Measurements from ENCODE around the gene SCUBE1. TPM values are rescaled to one million over a fixed set of nuclear protein-coding genes. Genes with fewer than 3 reads are reported as not detected.

Gene SCUBE1
- total and polyA plus RNA-seq, 2 donors (not counting 3 experiments of a cell fraction or from before 2014, with no cell fraction given), result 0.07 TPM; not detected in 1

GRCh38 chr22:43337385-43337784 lies 5.8 kb downstream of the SCUBE1 start:
- H2AFZ ChIP-seq (ENCODE audit: low read depth, low read length), result no peak overlapping the region
- DNase-seq (ENCODE audit: low read depth, low spot score) (no peak), FAIRE-seq (no peak)
- H3K9ac ChIP-seq (replicated peaks; ENCODE audit: extremely low read depth, insufficient read depth, low read length), result no peak overlapping the region
- no peaks in the 10 kb centered on the region for H3K4me1 ChIP-seq (ENCODE audit: control insufficient read depth, extremely low read depth, insufficient read depth, low read length)
- H3K4me2 ChIP-seq (ENCODE audit: insufficient read depth, low read length), result no peak overlapping the region
- no peaks in the 10 kb centered on the region for H4K20me1 ChIP-seq (replicated peaks; ENCODE audit: control insufficient read depth, extremely low read depth, insufficient read depth, low read length)
- TF ChIP-seq MYC (IDR thresholded peaks at IDR 0.05; ENCODE audit: low read depth, low read length), result no peak
- no peak for TF ChIP-seq POLR2A (IDR thresholded peaks at IDR 0.05; ENCODE audit: low read depth, low read length)
- no peak for TF ChIP-seq CTCF (IDR thresholded peaks at IDR 0.05; ENCODE audit: extremely low read depth in 1 of 2, insufficient read depth in 1 of 2, low read depth in 1 of 2, low read length in 2 of 2)
- TF ChIP-seq FOS (IDR thresholded peaks at IDR 0.05; ENCODE audit: borderline replicate concordance, insufficient read depth, low read length), result no peak
- no peak for TF ChIP-seq POLR2AphosphoS5 (IDR thresholded peaks at IDR 0.05; ENCODE audit: insufficient read depth, low read depth, low read length)
- no peak for TF ChIP-seq MAX (IDR thresholded peaks at IDR 0.05; ENCODE audit: insufficient read depth, insufficient read length)
- no peak for TF ChIP-seq EZH2 (IDR thresholded peaks at IDR 0.05; ENCODE audit: borderline replicate concordance, low read depth, low read length, severe bottlenecking)
- TF ChIP-seq GATA2 (IDR thresholded peaks at IDR 0.05; ENCODE audit: insufficient read depth, insufficient read length, low read depth, low read length), result no peak
- no peak for TF ChIP-seq JUN (IDR thresholded peaks at IDR 0.05; ENCODE audit: borderline replicate concordance, insufficient read depth, insufficient read length, low read depth)
- no peaks in the 10 kb centered on the region for H3K36me3 ChIP-seq (ENCODE audit: control insufficient read depth in 2 of 2, extremely low read depth in 1 of 2, insufficient read depth in 2 of 2, low read length in 2 of 2)
- no TSS peak for BruUV-seq (replicated peaks)
- H3K27ac ChIP-seq (ENCODE audit: insufficient read depth, low read depth, low read length), result no peak overlapping the region
- H3K9me1 ChIP-seq (replicated peaks; ENCODE audit: control insufficient read depth, extremely low read depth, insufficient read depth, low read length), result no peaks in the 10 kb centered on the region
- H3K79me2 ChIP-seq (ENCODE audit: control insufficient read depth, insufficient read depth, low read length), result no peaks in the 10 kb centered on the region
- no peak overlapping the region for H3K4me3 ChIP-seq (replicated peaks in 1 of 3; ENCODE audit: insufficient read depth in 1 of 3, low read depth in 1 of 3, low read length in 3 of 3)
- H3K27me3 ChIP-seq (ENCODE audit: control insufficient read depth in 2 of 2, insufficient read depth in 2 of 2, low read length in 2 of 2), result peaks cover 12 to 14% of the 10 kb centered on the region in 2 experiments
- POLR2A ChIA-PET, result no interaction called here
- CTCF ChIA-PET, result interaction anchor here (1.0 to 2.6 kb wide), 2 partner anchors 9 to 106 kb away, joined by 3 to 18 read pairs; no protein-coding TSS in a partner anchor
- intact Hi-C loops (cut with micrococcal nuclease) (no loop called here), dilution Hi-C loops (cut with MboI; ENCODE audit: extremely low pct_ligation_motif_present, low sequenced_read_pairs) (no loop called here)
- H3K9me3 ChIP-seq (replicated peaks; ENCODE audit: control insufficient read depth, insufficient read depth, low read length), result no peaks in the 10 kb centered on the region

All from endothelial cell of umbilical vein (primary cell).